ENCODE measurements around the gene ATP6V0D1.

DNA sequence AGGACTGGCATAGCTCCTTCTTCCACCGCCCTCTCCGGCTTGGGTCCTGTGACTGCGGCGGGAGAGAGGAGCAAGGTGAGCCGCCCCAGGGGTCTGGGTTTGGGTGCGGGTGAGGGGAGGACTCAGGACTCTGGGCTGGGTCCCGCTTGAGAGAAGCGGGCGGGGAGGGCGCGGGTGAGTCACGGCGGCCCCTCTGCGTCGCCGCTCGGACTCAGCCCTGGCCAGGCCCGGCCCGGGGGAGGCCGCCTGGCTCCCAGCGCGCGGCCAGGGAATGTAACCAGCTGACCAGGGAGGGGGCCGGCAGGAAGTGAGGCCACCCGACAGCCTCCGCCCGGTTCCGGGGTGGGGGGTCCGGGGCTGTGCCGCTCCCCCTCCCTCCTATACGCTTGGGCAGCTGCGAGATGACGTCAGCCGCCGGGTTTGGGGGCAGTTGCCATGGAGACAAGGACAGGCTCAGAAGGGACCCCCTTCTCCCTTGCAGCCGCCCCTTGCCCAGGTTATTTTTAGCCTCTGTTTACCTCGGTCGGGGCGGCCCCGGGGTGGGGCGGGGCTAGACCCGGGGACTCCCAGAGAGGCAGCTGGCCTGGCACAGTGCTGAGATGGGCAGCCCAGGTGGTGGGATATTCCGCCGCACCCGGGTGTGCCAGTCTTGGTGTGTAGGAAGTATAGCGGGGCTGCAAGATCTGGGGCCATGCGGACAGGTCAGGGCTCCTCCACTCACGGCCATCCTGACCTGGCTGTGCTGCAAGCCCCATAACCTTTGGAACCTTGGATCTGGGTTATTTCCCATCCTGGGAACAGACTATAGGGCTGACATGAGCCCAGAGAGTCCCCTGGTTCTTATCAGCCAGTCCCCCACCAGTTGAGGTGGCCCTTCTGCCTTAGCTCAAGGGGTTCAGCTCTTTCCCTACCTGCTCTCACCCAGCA lies 49.3 kb upstream of the ATP6V0D1 start:
- no peak for TF ChIP-seq CTCF (IDR thresholded peaks at IDR 0.05)
- peak; percentile 62 for TF ChIP-seq POLR2A (IDR thresholded peaks at IDR 0.05; ENCODE audit: low read depth)
